ENCODE data around the gene MGAT2.

MGAT2 gene

GRCh38 chr14:49659526-49660455 lies 39.2 kb downstream of the MGAT2 start:
- no peak for DNase-seq

DNA sequence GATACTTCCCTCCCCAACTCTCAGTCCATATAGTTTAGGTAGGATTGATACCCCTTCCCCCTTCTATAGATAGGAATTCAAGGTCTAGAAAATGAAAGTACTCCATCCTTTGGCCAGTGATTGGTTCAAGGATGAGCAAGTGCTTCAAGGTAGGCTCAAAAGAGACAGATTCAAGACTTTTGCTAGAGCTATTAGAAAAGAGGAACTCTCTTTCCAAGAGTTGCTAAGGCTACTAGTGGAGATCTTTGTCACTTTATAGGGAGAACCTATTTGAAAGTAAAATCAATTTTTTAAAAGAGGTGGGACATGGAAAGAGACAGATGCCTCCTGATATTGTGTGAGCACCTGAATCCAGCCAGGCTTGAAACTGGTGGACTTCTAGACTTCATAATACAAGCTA lies 49.9 kb downstream of the MGAT2 start:
- no peak for DNase-seq

All from CD4-positive, alpha-beta T cell treated with Interleukin-15 for 1 hour (primary cell).